Activated naive CD8-positive, alpha-beta T cell treated with anti-CD3 and anti-CD28 coated beads, Interleukin-2, amount 10 ng/mL, durations not matched to agents 7 days and 5 days (primary cell): ENCODE data around the gene EHMT2. TPM values are rescaled to one million over a fixed set of nuclear protein-coding genes. Genes with fewer than 3 reads are reported as not detected.
"Not testable (repeated sequence)": the region's sequence is repeated elsewhere in the genome, so short reads cannot be mapped to it uniquely, and the experiment has no call there.

Experiments
- ATAC-seq: fragments of 150-1000 bp; cut with Tn5 transposase; one replicate; pipeline ENCODE4 v1.10.0; 2021; ENCODE audit warnings: low read depth, moderate library complexity
- POLR2A ChIA-PET: fragments of 350-600 bp; sonication (Branson Sonifier 250); formaldehyde crosslinking; loops from one replicate; lab custom pipeline; 2021; ENCODE audit warnings: antibody characterized with exemption; lab: Charles Lee
- DNase-seq: peaks from one replicate; pipeline ENCODE4 v3.0.0; 2021
- H3K27ac Mint-ChIP-seq: one replicate; pipeline ENCODE4 v1.8.0; 2022; ENCODE audit warnings: mild to moderate bottlenecking, mixed read lengths
- H3K27me3 Mint-ChIP-seq: one replicate; pipeline ENCODE4 v1.8.0; 2022; ENCODE audit warnings: mild to moderate bottlenecking, moderate library complexity, mixed read lengths
- H3K36me3 Mint-ChIP-seq: one replicate; pipeline ENCODE4 v1.8.0; 2021; ENCODE audit warnings: mild to moderate bottlenecking, mixed read lengths
- H3K4me1 Mint-ChIP-seq: one replicate; pipeline ENCODE4 v1.8.0; 2021; ENCODE audit warnings: mixed read lengths
- H3K4me3 Mint-ChIP-seq: one replicate; pipeline ENCODE4 v1.8.0; 2022; ENCODE audit warnings: mild to moderate bottlenecking, moderate library complexity, mixed read lengths
- H3K9me3 Mint-ChIP-seq: one replicate; pipeline ENCODE4 v1.8.0; 2021; ENCODE audit warnings: mixed read lengths
- total RNA-seq, 2 experiments: library from RNA; stranded (reverse); gene quantifications; one replicate each; pipeline ENCODE4 v1.2.3, GENCODE V29; 2021

Gene EHMT2
- total RNA-seq, 2 experiments from 2014 or later: 77.5 to 80.6 TPM

DNA sequence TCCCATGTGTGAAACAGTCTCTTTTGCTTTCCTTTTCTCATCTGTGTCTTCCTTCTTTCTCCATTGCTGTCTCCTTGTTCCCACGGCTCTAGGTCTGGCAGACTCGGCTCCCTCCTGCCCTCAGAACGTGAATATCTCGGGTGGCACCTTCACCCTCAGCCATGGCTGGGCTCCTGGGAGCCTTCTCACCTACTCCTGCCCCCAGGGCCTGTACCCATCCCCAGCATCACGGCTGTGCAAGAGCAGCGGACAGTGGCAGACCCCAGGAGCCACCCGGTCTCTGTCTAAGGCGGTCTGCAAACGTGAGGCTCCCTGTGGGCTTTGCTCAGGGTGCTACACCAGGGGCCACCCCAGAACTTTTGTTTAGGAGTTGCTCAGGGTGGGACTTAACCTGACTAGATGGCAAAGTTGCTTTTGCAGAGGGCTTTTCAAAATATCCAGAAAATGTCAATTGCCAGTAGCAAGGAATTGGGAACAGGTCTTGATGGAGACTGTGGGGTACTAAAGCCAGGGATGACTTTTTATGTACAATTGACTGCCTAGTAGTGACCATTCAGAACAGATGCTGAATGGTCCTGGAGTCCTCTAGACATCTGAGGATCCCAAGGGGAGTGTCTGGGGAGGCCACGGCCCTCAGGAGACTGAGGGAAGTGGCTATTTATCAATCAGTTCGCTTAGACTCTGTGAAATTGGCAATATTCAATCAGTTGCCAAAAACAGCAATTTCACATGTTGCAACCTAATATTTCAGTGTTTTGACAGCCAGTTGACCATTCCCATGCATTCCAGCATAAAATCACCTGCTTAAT is 30.6 kb upstream of the EHMT2 start:
- Mint-ChIP-seq H3K27me3 (peaks cover 9% of the 10 kb centered on the region), H3K4me1 (peaks cover 1% of the 10 kb centered on the region), H3K9me3 (no peaks in the 10 kb centered on the region), H3K4me3 (no peak overlapping the region), H3K36me3 (no peaks in the 10 kb centered on the region), H3K27ac (no peak overlapping the region)
- DNase-seq (no peak), ATAC-seq (no peak)
- POLR2A ChIA-PET: no interaction called here

DNA sequence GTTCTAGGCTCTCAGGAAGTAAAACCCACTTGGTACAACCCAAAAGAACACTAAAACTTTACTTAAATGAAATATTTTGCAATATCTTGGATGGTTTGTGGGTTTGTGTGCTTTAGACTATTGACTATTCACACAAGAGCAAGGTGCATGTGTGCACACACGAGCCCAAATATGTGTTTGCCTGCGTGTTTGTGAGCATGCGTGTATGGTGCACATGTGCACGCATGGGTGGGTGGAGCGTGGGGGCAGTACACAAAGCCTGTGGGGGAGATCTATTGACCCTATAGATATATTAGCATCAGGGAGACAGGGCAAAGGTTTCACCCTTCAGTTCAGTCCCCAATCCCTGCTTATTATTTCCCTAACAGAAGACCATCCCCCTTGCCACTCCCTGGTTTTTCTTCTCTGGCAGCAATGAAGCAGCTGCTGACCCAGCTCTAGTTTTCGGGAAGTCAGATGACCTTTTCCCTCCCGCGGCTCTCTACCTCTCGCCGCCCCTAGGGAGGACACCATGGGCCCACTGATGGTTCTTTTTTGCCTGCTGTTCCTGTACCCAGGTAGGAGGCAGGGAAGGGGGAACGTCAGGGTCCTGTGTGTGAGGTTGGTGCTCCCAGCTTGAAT is 29.9 kb upstream of the EHMT2 start, which contains the start of gene C2:
Gene C2, plus strand, starts transcription at position 476 of the 621 bp plus-strand sequence. Its CDS starts 36 bp downstream, at position 512.
- DNase-seq (no peak), ATAC-seq (no peak)
- POLR2A ChIA-PET: no interaction called here
- Mint-ChIP-seq H3K4me1 (peaks cover 1% of the 10 kb centered on the region), H3K4me3 (no peak within 1 kb of the TSS), H3K27ac (no peak within 1 kb of the TSS), H3K9me3 (no peaks in the 10 kb centered on the region), H3K27me3 (peaks cover 9% of the 10 kb centered on the region), H3K36me3 (no peaks in the 10 kb centered on the region)

DNA sequence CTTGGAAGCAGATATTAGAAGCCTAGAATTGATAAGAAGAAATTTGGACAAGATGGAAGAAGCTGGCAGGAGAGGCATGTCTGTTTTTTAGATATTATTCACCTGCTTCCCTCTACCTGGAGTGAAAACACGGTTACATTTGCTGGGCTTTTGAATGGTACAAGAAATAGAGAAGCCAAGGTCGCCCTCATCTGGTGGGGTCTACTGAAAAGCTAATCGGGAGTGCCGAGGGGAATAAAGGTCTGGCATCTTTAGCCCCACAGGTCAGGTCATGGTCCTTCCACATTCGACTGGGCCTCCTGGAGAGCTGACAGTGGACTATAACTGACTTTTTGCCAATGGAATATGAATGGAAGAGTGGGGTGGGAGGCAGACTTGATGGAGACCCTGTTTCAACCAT is 25.4 kb upstream of the EHMT2 start:
- POLR2A ChIA-PET: no interaction called here
- no peaks in the 10 kb centered on the region for H3K9me3 Mint-ChIP-seq
- H3K4me1 Mint-ChIP-seq: no peaks in the 10 kb centered on the region
- DNase-seq (no peak), ATAC-seq (peak; percentile 34)
- no peak overlapping the region for H3K27ac Mint-ChIP-seq
- peaks cover 8% of the 10 kb centered on the region for H3K27me3 Mint-ChIP-seq
- no peaks in the 10 kb centered on the region for H3K36me3 Mint-ChIP-seq
- H3K4me3 Mint-ChIP-seq: no peak overlapping the region

DNA sequence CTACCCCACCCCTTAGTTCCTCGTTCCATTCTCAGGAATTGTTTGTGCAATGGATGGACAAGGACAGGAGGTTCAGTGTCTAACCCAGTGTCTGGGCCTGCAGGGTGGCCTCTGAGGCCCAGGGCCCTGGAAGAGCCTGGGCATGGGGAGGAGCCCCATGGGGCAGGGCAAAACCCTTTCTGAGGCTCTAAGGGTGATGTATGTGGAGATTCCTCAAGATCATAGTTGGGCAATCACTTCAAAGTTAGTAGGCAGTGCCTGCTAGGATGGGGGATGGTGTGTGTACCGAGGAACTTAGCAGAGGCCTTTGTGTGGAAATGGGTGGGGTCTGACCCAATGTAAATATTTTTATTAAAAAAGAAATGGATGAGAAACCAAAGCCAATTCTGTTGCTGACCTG is 23.3 kb upstream of the EHMT2 start:
- no peaks in the 10 kb centered on the region for H3K9me3 Mint-ChIP-seq
- H3K27me3 Mint-ChIP-seq: peaks cover 2% of the 10 kb centered on the region
- H3K36me3 Mint-ChIP-seq: no peaks in the 10 kb centered on the region
- no peaks in the 10 kb centered on the region for H3K4me1 Mint-ChIP-seq
- no peak for DNase-seq
- H3K27ac Mint-ChIP-seq: no peak overlapping the region
- POLR2A ChIA-PET: interaction anchor here (0.9 kb wide), 1 partner anchor 12 kb away, joined by 4 read pairs; no protein-coding TSS in a partner anchor
- no peak for ATAC-seq
- H3K4me3 Mint-ChIP-seq: no peak overlapping the region

DNA sequence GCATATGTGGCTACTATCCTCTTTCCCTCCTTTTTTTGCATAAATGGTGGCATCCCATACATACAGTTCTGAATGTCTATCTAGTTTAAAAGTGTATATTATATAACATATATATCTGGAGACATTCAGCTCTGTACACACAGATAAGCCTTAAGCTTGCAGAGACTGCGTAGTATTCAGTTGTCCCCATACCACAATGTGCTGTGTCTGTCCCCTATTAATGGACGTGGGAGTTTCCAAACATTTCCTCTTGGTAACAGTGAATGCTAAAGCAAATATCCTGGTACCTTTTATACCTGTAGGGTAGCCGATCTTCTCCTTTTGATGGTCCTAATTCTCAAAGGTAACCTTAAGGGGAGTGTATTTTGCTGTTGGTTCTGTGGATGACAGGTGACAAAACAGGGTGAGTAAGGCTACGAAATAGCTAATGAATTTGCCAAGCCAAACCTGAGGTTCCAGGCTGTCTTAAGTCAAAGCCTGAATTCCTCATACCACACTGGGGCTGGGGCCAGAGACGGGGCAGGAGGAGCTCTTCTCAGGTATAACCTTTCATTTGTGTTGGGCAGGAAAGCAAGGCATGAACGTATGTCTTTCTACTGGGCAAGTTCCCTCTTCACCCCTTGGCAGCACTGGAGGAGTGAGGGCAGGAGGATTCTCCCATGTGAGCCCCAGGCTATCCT is 22.3 kb upstream of the EHMT2 start:
- Mint-ChIP-seq H3K27me3 (peaks cover 2% of the 10 kb centered on the region), H3K27ac (no peak overlapping the region), H3K36me3 (no peaks in the 10 kb centered on the region), H3K4me3 (no peak overlapping the region), H3K9me3 (no peaks in the 10 kb centered on the region), H3K4me1 (no peaks in the 10 kb centered on the region)
- DNase-seq: no peak
- POLR2A ChIA-PET: interaction anchor here (0.7 kb wide), 1 partner anchor 22 kb away, joined by 3 read pairs; the partner anchor contains the start of gene EHMT2
- no peak for ATAC-seq

DNA sequence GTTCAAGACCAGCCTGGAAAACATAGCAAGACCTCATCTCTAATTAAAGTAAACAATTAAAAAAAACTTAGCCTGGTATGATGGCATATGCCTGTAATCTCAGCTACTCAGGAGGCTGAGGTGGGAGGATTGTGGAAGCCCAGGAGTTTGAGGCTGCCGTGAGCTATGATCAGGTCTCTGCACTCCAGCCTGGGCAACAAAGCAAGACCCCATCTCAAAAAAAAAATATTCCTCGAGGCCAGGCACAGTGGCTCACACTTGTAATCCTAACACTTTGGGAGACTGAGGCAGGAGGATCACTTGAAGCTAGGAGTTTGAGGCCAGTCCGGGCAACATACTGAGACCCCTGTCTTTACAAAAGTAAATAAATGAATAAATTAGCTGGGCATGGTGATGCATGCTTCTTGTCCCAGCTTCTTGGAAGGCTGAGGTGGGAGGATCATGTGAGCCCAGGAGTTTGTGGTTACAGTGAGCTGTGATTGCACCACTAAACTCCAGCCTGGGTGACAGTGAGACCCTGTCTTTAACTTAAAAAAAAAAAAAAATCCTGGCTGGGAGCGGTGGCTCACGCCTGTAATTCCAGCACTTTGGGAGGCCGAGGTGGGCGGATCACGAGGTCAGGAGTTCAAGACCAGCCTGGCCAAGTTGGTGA is 20.7 kb upstream of the EHMT2 start:
- DNase-seq (no peak), ATAC-seq (no peak)
- Mint-ChIP-seq H3K4me3 (no peak overlapping the region), H3K27ac (no peak overlapping the region), H3K4me1 (no peaks in the 10 kb centered on the region), H3K9me3 (no peaks in the 10 kb centered on the region), H3K36me3 (no peaks in the 10 kb centered on the region), H3K27me3 (no peaks in the 10 kb centered on the region)
- POLR2A ChIA-PET: no interaction called here

DNA sequence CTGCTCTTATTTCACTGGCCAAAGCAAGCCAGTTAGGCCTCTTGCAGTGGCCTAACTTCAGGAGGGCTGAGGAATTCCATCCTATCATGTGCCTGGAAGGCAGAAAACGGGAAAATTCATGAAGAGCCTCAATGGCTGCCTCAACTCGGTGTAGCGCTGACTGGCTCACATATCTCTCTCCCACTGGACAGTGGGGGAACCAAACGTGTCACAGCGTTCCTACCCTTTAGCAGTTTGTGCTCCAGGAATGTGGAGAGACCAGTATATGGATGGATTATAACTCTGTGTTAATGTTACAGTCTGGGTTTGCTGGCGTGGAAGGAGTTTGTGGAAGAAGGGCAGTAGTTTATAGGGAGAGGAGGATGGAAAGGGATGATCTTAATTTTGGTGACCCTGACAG is 18.3 kb upstream of the EHMT2 start:
- POLR2A ChIA-PET: no interaction called here

DNA sequence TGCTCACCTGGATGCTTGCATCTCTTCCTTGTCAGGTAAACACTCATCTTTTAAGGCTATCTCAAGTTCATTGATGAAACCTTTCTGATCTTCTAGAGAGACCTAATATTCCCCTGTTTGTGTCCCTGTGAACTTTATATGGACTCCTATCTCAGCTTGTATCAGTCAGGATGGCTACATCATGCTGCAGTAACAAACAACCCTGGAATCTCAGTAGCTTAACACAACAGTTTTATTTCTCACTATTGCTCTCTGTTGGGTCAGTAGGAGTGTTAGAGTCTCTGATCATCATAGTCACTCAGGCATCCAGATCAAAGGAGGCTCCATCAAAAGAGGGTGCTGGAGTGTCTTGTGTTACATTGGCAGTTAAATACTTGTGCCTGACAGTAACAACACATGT is 17.9 kb upstream of the EHMT2 start:
- H3K4me1 Mint-ChIP-seq: no peaks in the 10 kb centered on the region
- peaks cover 5% of the 10 kb centered on the region for H3K27me3 Mint-ChIP-seq
- ATAC-seq (no peak), DNase-seq (no peak)
- H3K27ac Mint-ChIP-seq: no peak overlapping the region
- POLR2A ChIA-PET: no interaction called here
- no peak overlapping the region for H3K4me3 Mint-ChIP-seq
- no peaks in the 10 kb centered on the region for H3K9me3 Mint-ChIP-seq
- no peaks in the 10 kb centered on the region for H3K36me3 Mint-ChIP-seq

More for the DNA sequence above, 18.3 kb upstream of the EHMT2 start:
- DNase-seq (no peak), ATAC-seq (no peak)
- no peaks in the 10 kb centered on the region for H3K36me3 Mint-ChIP-seq
- H3K27me3 Mint-ChIP-seq: peaks cover 3% of the 10 kb centered on the region
- no peaks in the 10 kb centered on the region for H3K9me3 Mint-ChIP-seq
- no peak overlapping the region for H3K27ac Mint-ChIP-seq
- H3K4me3 Mint-ChIP-seq: no peak overlapping the region
- no peaks in the 10 kb centered on the region for H3K4me1 Mint-ChIP-seq

DNA sequence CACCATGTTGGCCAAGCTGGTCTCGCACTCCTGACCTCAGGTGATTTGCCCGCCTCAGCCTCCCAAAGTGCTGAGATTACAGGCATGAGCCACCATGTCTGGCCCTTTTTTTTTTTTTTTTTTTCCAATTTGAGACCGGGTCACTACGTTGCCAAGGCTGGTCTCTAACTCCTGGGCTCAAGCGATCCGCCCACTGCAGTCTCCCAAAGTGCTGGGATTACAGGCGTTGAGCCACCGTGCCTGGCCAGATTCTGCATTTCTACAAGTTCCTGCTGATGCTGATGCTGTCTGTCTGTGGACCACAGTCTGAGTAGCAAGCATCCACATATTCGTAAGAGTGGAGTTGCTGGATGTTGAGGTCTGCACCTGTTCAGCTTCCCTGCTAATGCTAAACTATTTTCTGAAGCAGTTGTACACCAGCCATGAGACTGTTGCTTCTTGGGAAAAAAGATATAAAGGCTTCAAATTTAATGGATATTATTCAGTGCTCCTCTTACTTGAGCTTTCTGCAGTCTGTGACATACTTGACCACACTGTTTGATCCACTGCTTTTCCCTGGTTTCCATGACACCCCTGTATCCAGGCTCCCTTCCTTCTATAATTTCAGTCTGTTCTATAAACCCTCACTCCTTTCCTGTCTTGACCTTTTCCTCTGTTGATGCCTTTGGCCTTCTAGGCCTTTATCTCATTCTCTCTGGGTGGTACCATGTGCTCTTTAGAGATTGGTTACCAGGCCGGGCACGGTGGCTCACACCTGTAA is 14.5 kb upstream of the EHMT2 start:
- no peak overlapping the region for H3K27ac Mint-ChIP-seq
- H3K9me3 Mint-ChIP-seq: no peaks in the 10 kb centered on the region
- H3K36me3 Mint-ChIP-seq: no peaks in the 10 kb centered on the region
- H3K4me1 Mint-ChIP-seq: peaks cover 2% of the 10 kb centered on the region
- peaks cover 17% of the 10 kb centered on the region for H3K27me3 Mint-ChIP-seq
- POLR2A ChIA-PET: no interaction called here
- H3K4me3 Mint-ChIP-seq: no peak overlapping the region
- no peak for ATAC-seq
- DNase-seq: no peak

DNA sequence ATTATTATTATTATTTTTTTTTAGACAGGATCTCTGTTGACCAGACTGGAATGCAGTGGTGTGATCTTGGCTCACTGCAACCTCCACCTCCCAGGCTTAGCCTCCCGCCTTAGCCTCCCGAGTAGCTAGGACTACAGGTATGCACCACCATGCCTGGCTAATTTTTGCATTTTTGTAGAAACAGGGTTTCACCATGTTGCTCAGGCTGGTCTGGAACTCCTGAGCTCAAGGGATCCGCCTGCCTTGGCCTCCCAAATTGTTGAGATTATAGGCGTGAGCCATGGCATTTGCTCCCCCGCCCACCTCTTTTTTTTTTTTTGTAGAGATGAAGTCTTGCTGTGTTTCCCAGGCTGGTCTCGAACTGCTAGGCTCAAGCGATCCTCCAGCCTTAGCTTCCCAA is 11.8 kb upstream of the EHMT2 start:
- H3K27ac Mint-ChIP-seq, H3K4me1 Mint-ChIP-seq, H3K36me3 Mint-ChIP-seq, DNase-seq, H3K4me3 Mint-ChIP-seq, H3K9me3 Mint-ChIP-seq, ATAC-seq: not testable (repeated sequence)
- POLR2A ChIA-PET: interaction anchor here (1.0 kb wide), 1 partner anchor 12 kb away, joined by 4 read pairs; no protein-coding TSS in a partner anchor
- H3K27me3 Mint-ChIP-seq: peaks cover 26% of the 10 kb centered on the region

DNA sequence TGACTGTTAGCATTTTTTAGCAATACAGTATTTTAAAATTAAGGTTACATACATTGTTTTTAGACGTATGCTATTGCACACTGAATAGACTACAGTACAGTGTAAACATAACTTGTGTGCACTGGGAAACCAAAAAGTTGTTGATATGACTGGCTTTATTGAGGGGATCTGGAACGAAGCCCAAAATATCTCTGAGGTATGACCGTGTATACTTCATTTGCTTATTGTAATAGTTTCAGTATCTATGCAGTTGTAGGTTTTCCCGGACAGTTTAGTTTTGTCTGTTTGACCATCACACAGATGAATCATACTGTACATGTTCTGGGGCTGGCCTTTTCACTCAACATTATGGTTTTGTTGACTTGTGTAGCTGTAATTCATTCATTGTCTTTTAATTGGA is 11.3 kb upstream of the EHMT2 start:
- DNase-seq (no peak), ATAC-seq (no peak)
- Mint-ChIP-seq H3K4me1 (peaks cover 2% of the 10 kb centered on the region), H3K27me3 (peaks cover 26% of the 10 kb centered on the region), H3K27ac (no peak overlapping the region), H3K36me3 (no peaks in the 10 kb centered on the region), H3K9me3 (no peaks in the 10 kb centered on the region), H3K4me3 (no peak overlapping the region)
- POLR2A ChIA-PET: interaction anchor here (1.0 kb wide), 1 partner anchor 12 kb away, joined by 4 read pairs; no protein-coding TSS in a partner anchor

DNA sequence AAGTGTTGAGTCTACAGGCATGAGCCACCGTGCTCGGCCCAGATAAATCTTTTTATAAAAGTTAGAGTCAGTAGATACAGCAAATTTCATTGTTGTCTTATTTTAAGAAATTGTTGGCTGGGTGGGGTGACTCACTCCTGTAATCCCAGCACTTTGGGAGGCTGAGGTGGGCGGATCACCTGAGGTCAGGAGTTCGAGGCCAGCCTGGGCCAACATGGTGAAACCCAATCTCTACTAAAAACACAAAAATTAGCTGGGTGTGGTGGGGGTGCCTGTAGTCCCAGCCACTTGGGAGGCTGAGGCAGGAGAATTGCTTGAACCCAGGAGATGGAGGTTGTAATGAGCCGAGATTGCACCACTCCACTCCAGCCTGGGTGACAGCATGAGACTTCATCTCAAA is 10.8 kb upstream of the EHMT2 start:
- peaks cover 26% of the 10 kb centered on the region for H3K27me3 Mint-ChIP-seq
- ATAC-seq, H3K4me1 Mint-ChIP-seq, H3K9me3 Mint-ChIP-seq, DNase-seq, H3K36me3 Mint-ChIP-seq, H3K4me3 Mint-ChIP-seq, H3K27ac Mint-ChIP-seq: not testable (repeated sequence)
- POLR2A ChIA-PET: interaction anchor here (1.0 kb wide), 1 partner anchor 13 kb away, joined by 4 read pairs; no protein-coding TSS in a partner anchor
